Uterus (tissue), 4 donors: Measurements from ENCODE around the gene AK4. TPM values are rescaled to one million over a fixed set of nuclear protein-coding genes. Genes with fewer than 3 reads are reported as not detected.

Experiments used
- DNase-seq, 2 donors: peaks; one replicate each; pipeline ENCODE4 v3.0.0-alpha.2; 2019 to 2020
- H3K27ac ChIP-seq, 2 donors: fragments of 200-600 bp; sonication (generic); 1 replicate in 1 of 2; 2 replicates in 1 of 2; pipeline ENCODE4 v1.5.1; 2016 to 2018
- H3K27me3 ChIP-seq, 2 donors: fragments of 200-600 bp; sonication (generic); one replicate each; pipeline ENCODE4 v1.5.1; 2018 to 2019; ENCODE audit warnings: control low read depth in 1 of 2
- H3K36me3 ChIP-seq, 2 donors: fragments of 200-600 bp; sonication (generic); one replicate each; pipeline ENCODE4 v1.5.1; 2019; ENCODE audit warnings: control low read depth in 1 of 2
- H3K4me1 ChIP-seq, 2 donors: fragments of 200-600 bp; sonication (generic); one replicate each; pipeline ENCODE4 v1.5.1; 2018 to 2019; ENCODE audit warnings: control low read depth in 1 of 2
- H3K4me3 ChIP-seq, 2 donors: fragments of 200-600 bp; sonication (generic); 1 replicate in 1 of 2; 2 replicates in 1 of 2; pipeline ENCODE4 v1.5.1; 2018 to 2019; ENCODE audit warnings: mild to moderate bottlenecking in 1 of 2
- H3K9me3 ChIP-seq, 2 donors: fragments of 200-600 bp; sonication (generic); one replicate each; pipeline ENCODE4 v1.5.1; 2019; ENCODE audit warnings: control low read depth in 1 of 2
- CTCF ChIP-seq, 4 experiments: fragments of 200-600 bp in 2 of 4; fragments of 450-650 bp in 2 of 4; sonication (generic) in 2 of 4; IDR thresholded peaks; one replicate each; pipeline ENCODE4 v1.5.1; 2016 to 2019; ENCODE audit warnings: antibody characterized with exemption in 4 of 4, mild to moderate bottlenecking in 2 of 4, moderate library complexity in 1 of 4
- POLR2A ChIP-seq, 2 donors: fragments of 450-650 bp; IDR thresholded peaks; one replicate each; pipeline ENCODE4 v1.6.1; 2016; ENCODE audit warnings: antibody characterized with exemption in 2 of 2, mild to moderate bottlenecking in 1 of 2, moderate library complexity in 1 of 2
- intact Hi-C: fragments of 100-400 bp; cut with DNase I; formaldehyde crosslinking; loops from one replicate; pipeline ENCODE4 v1.15.1; 2023; ENCODE audit warnings: low total_unique reads
- total RNA-seq, 4 donors: library from RNA; depleted of rRNA in 3 of 4; stranded (reverse); fragments of >200 nt in 3 of 4; gene quantifications; one replicate each; pipeline versions ENCODE4 v1.1.0 to v1.2.4, GENCODE V29; 2014 to 2023
- donor health status: DM: yes; HTN: yes; CAD: no.

Gene AK4
- total RNA-seq, 4 donors from 2014 or later = 9.5 to 31.5 (median 18.5) TPM

GRCh38 chr1:65177457-65177856, 29.5 kb downstream of the AK4 start:
- DNase-seq = no peak
- Histone ChIP-seq H3K9me3 (no peaks in the 10 kb centered on the region), H3K36me3 (no peaks in the 10 kb centered on the region), H3K27ac (no peak overlapping the region), H3K27me3 (no peaks in the 10 kb centered on the region), H3K4me1 (no peaks in the 10 kb centered on the region), H3K4me3 (no peak overlapping the region)
- intact Hi-C loops = no loop called here
- TF ChIP-seq CTCF (IDR thresholded peaks at IDR 0.05) (no peak), POLR2A (IDR thresholded peaks at IDR 0.05) (no peak)

DNA sequence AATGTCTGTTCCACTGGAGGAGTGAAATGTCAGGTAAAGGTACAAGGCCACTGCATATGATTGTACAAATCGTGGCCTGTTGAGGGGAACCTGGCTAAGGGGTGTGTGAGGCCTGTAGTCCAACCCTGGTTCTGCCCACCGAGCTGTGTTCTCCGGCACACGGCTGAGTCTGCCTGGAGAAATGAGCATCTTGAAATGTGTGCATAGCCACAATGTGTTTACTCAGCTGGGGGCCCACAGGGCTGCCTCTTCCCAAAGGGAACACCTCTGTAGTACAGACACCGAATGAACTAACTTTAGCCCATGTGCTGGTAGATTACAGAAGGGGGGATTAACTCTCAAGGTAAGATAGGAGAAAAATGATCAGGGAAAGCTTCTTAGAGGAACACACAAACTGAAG, 30.2 kb downstream of the AK4 start:
- H3K4me1 ChIP-seq = no peaks in the 10 kb centered on the region
- TF ChIP-seq CTCF (IDR thresholded peaks at IDR 0.05) = no peak
- TF ChIP-seq POLR2A (IDR thresholded peaks at IDR 0.05) = no peak
- no peak overlapping the region for H3K4me3 ChIP-seq
- no peaks in the 10 kb centered on the region for H3K36me3 ChIP-seq
- no peaks in the 10 kb centered on the region for H3K27me3 ChIP-seq
- H3K27ac ChIP-seq = no peak overlapping the region
- intact Hi-C loops = no loop called here
- no peak for DNase-seq
- H3K9me3 ChIP-seq = no peaks in the 10 kb centered on the region

GRCh38 chr1:65179148-65179547, 31.1 kb downstream of the AK4 start:
- Histone ChIP-seq H3K27me3 (no peaks in the 10 kb centered on the region), H3K4me1 (no peaks in the 10 kb centered on the region), H3K4me3 (no peak overlapping the region), H3K27ac (no peak overlapping the region), H3K9me3 (no peaks in the 10 kb centered on the region), H3K36me3 (no peaks in the 10 kb centered on the region)
- DNase-seq = no peak
- TF ChIP-seq CTCF (IDR thresholded peaks at IDR 0.05) = no peak
- TF ChIP-seq POLR2A (IDR thresholded peaks at IDR 0.05) = no peak
- intact Hi-C loops = no loop called here

GRCh38 chr1:65180977-65181376, 33.0 kb downstream of the AK4 start:
- TF ChIP-seq CTCF (IDR thresholded peaks at IDR 0.05) (no peak), POLR2A (IDR thresholded peaks at IDR 0.05) (no peak)
- Histone ChIP-seq H3K27ac (no peak overlapping the region), H3K4me1 (no peaks in the 10 kb centered on the region), H3K36me3 (no peaks in the 10 kb centered on the region), H3K27me3 (no peaks in the 10 kb centered on the region), H3K9me3 (no peaks in the 10 kb centered on the region), H3K4me3 (no peak overlapping the region)
- no peak for DNase-seq
- intact Hi-C loops = no loop called here

DNA sequence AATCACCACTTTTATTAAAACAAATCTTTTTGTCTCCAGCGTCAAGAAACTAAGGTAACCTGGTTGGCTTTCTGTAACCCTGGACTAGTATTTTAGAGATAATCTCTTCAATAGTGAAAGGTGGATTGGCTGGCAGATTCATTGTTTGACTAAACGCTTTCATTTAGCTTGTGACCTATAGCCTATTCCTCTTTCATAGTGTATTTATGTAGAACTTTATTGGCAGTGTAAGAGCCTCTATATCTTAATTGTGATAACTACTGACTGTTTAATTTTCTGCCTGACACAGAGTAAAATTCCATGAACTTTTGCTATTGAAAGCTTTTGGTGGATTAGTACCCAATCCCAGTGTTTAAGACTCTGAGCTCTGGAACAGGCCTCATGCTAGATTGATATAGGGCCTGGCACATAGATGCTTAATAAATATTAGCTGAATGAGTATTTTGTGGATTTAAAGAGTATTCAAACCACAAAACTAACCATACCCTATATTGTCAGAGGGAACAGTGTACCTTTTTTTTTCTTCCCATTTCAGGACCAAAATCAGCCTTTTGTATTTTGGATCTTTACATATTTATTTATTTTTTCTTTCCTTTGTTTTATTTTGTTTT, 34.8 kb downstream of the AK4 start:
- H3K27ac ChIP-seq = no peak overlapping the region

More for the DNA sequence above, 34.8 kb downstream of the AK4 start:
- no peak for TF ChIP-seq CTCF (IDR thresholded peaks at IDR 0.05)
- no peak for TF ChIP-seq POLR2A (IDR thresholded peaks at IDR 0.05)
- intact Hi-C loops = no loop called here
- no peak for DNase-seq
- Histone ChIP-seq H3K4me1 (no peaks in the 10 kb centered on the region), H3K36me3 (no peaks in the 10 kb centered on the region), H3K27me3 (no peaks in the 10 kb centered on the region), H3K9me3 (no peaks in the 10 kb centered on the region), H3K4me3 (no peak overlapping the region)
